GOT3 (cell line): ENCODE data around the gene ZKSCAN2.

Experiments
- DNase-seq: peaks from one replicate; lab custom pipeline; 2025; ENCODE audit warnings: mixed read lengths; lab: John Stamatoyannopoulos, UW

ZKSCAN2 gene

GRCh38 chr16:25257470-25257955 lies at the start of gene ZKSCAN2:
ZKSCAN2 (minus strand) TSS chr16:25257845; CDS start chr16:25257127, 718 bp downstream.
- peak; percentile 63 for DNase-seq

GRCh38 chr16:25299792-25300590 lies 42.3 kb upstream of the ZKSCAN2 start:
- DNase-seq: no peak

GRCh38 chr16:25298165-25298872 lies 40.7 kb upstream of the ZKSCAN2 start:
- no peak for DNase-seq

- no peak for DNase-seq
Measured at GRCh38 chr16:25297151-25297787, 39.6 kb upstream of the ZKSCAN2 start.

- DNase-seq: no peak
Measured at GRCh38 chr16:25291580-25291979, 33.9 kb upstream of the ZKSCAN2 start.

GRCh38 chr16:25289466-25289865 lies 31.8 kb upstream of the ZKSCAN2 start:
- DNase-seq: no peak

GRCh38 chr16:25279491-25279890 lies 21.8 kb upstream of the ZKSCAN2 start:
- DNase-seq: no peak

- DNase-seq: no peak
Measured at GRCh38 chr16:25271421-25271820, 13.8 kb upstream of the ZKSCAN2 start.

- DNase-seq: no peak
Measured at GRCh38 chr16:25270577-25270976, 12.9 kb upstream of the ZKSCAN2 start.

- no peak for DNase-seq
Measured at GRCh38 chr16:25269879-25270278, 12.2 kb upstream of the ZKSCAN2 start.

- DNase-seq: no peak
Measured at GRCh38 chr16:25265968-25266367, 8.3 kb upstream of the ZKSCAN2 start.

GRCh38 chr16:25264597-25264996 lies 7.0 kb upstream of the ZKSCAN2 start:
- no peak for DNase-seq

- DNase-seq: no peak
Measured at GRCh38 chr16:25260416-25260815, 2.8 kb upstream of the ZKSCAN2 start.

GRCh38 chr16:25258861-25259179 lies 1.2 kb upstream of the ZKSCAN2 start:
- DNase-seq: no peak

- DNase-seq: peak; percentile 79
Measured at GRCh38 chr16:25257956-25258860, 563 bp upstream of the ZKSCAN2 start.

GRCh38 chr16:25256695-25257469 lies 763 bp downstream of the ZKSCAN2 start:
- DNase-seq: no peak

GRCh38 chr16:25253322-25253721 lies 4.3 kb downstream of the ZKSCAN2 start:
- DNase-seq: no peak

- no peak for DNase-seq
Measured at GRCh38 chr16:25250467-25250866, 7.2 kb downstream of the ZKSCAN2 start.

- DNase-seq: no peak
Measured at GRCh38 chr16:25235991-25236390, 21.7 kb downstream of the ZKSCAN2 start.

GRCh38 chr16:25228372-25228771 lies 29.3 kb downstream of the ZKSCAN2 start:
- DNase-seq: no peak

GRCh38 chr16:25224731-25225319 lies 32.8 kb downstream of the ZKSCAN2 start:
- DNase-seq: no peak
